Fibroblast of villous mesenchyme (primary cell): ENCODE results near the gene ELFN1. TPM values are rescaled to one million over a fixed set of nuclear protein-coding genes. Genes with fewer than 3 reads are reported as not detected.

ENCODE experiments used
- DNase-seq: peaks from one replicate; pipeline ENCODE4 v3.0.0-alpha.2; 2010; ENCODE audit warnings: low read depth
- H3K4me3 ChIP-seq: 2 replicates; pipeline ENCODE4 v1.5.1; 2011; ENCODE audit warnings: low read depth, mild to moderate bottlenecking, low read length
- total RNA-seq: library from RNA; depleted of rRNA; stranded (reverse); fragments of >200 nt; gene quantifications from 2 replicates; pipeline ENCODE4 v1.2.3, GENCODE V29; 2012
- TF ChIP-seq, protein P1 (sequence below): IDR thresholded peaks from 2 replicates; pipeline ENCODE4 v1.5.1; 2012; ENCODE audit warnings: low read depth, mild to moderate bottlenecking, low read length; ENCODE audit not compliant: insufficient read depth

ELFN1 gene
- total RNA-seq, 1 donor, result 0.86 TPM

DNA sequence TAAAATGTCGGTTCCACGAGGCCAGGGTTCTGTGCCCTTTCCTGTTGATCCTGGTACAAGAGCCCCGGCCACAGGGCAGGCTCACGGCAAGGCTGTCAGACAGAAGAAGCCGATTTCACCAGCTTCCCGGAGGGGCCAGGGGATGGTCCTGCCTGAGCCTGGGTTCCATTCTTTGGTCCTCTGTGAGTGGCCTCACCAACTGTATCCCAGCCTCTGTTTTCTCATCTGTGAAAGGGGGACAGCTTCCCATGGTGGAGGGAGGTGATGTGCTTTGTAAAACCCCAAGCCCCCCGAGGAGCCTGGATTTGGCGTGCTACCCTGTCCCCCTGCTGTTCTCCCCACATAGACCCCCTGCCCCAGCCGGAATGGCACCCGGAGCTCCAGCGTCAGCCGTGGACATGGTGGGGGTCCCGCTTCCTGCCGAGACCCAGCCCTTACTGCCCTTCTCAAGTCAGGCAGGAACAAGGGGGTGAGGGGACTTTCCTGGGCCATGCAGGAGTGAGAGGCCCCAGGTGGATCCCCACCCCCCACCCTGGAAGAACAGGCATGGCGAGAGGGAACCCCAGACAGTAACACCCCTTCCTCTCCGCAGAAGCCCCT lies 28.3 kb upstream of the ELFN1 start:
- DNase-seq, result no peak
- TF ChIP-seq, protein P1, sequence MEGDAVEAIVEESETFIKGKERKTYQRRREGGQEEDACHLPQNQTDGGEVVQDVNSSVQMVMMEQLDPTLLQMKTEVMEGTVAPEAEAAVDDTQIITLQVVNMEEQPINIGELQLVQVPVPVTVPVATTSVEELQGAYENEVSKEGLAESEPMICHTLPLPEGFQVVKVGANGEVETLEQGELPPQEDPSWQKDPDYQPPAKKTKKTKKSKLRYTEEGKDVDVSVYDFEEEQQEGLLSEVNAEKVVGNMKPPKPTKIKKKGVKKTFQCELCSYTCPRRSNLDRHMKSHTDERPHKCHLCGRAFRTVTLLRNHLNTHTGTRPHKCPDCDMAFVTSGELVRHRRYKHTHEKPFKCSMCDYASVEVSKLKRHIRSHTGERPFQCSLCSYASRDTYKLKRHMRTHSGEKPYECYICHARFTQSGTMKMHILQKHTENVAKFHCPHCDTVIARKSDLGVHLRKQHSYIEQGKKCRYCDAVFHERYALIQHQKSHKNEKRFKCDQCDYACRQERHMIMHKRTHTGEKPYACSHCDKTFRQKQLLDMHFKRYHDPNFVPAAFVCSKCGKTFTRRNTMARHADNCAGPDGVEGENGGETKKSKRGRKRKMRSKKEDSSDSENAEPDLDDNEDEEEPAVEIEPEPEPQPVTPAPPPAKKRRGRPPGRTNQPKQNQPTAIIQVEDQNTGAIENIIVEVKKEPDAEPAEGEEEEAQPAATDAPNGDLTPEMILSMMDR, result no peak
- no peak overlapping the region for H3K4me3 ChIP-seq

DNA sequence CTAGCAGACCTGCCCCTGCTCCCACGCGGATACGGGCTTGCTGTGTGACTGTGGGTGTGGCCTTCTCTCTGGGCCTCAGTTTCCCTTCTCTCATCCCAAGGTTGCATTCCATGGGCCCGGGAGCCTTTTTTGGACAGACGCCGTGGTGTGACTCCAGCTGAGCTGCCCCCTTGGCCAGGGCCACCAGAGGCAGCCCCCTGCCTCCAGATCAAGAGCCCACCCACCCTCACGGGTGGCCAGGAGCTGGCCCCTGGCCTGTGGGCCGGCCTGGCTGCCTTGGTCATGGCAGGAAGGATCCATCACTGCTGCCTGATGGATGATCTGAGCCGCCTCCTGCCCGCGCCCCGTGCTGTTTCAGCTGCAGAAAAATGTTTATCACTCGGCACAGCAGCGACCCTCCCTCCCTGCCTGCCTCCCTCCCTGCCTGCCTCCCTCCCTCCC lies 27.8 kb upstream of the ELFN1 start:
- no peak overlapping the region for H3K4me3 ChIP-seq
- TF ChIP-seq, protein P1, result no peak
- no peak for DNase-seq

DNA sequence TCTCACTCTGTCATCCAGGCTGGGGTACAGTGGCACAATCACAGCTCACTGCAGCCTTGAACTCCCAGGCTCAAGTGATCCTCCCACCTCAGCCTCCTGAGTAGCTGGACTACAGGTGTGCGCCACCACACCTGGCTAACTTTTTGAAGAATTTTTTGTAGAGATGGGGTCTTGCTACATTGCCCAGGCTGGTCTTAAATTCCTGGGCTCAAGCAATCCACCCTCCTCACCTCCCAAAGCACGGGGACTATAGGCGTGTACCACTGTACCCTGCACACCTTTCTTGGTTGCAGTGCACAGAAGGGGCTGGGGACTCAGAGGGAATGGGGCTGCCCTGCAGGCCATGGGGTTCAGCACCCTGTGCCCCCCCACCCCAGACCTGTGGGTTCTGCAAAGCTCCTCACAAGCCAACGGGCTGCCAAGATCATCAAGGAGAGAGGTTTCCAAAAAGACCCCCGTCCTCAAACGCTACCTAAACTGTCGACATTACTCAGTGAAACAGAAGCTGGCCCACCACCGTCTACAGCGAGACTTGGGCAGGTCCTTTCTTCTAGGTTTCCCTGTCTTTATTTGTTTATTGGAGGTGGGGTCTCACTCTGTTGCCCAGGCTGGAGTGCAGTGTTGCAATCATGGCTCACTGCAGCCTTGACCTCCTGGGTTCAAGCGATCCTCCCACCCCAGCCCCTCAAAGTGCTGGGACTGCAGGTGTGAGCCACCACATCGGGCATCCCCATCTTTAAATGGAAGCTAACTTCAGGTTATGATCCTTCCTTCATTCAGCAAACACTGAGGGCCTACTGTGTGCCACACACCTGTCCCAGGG lies 26.6 kb upstream of the ELFN1 start:
- H3K4me3 ChIP-seq, result no peak overlapping the region
- DNase-seq, result no peak
- TF ChIP-seq, protein P1, result no peak

DNA sequence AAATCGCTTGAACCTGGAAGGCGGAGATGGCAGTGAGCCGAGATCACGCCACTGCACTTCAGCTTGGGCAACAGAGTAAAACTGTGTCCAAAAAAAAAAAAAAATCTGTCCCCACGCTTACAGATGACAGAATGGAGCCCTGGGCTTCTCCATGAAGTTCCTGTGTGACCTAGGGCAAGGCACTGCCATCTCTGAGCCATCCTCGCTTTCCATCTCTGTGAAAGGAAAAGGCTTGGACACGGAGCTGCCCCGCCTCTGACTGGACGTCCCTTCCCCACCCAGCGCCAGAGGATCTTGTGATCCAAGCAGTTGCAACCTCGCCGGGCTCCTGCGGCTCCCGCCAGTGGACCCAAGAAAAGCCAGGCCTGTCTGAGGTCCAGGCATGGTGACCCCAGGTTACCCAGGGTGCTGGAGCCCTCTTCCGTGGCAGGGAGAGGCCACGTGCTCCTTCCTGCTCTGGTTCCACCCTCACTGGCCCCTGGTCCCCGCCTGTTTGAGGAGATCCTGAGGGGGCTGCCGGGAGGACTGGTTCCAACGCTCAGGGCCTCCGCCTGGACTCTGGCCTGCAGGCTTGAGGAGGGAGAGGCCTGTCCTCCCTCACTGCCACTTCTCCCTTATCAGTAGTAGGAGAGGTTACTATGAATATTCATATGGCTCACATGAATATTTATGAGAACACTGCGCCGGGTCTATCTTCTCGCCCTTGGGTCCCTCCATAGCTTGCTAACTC lies 25.6 kb upstream of the ELFN1 start:
- TF ChIP-seq, protein P1, result no peak
- no peak overlapping the region for H3K4me3 ChIP-seq
- DNase-seq, result no peak

DNA sequence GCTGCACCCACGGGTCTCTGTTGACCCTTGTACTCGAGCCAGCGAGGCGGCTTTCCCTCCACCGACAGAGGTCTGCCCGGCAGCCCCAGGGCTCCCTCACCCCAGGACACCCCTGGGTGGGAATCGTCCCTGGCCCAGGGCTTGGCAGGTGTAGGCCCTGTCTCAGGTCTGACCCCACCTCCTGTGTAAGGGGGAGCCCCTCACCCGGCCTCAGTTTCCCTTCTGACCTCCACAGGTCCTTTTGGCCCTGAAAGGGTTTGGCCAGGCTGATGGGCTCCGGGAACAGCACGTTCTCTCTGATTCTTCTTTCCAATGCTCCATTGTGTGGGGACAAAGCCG lies 25.0 kb upstream of the ELFN1 start:
- H3K4me3 ChIP-seq, result no peak overlapping the region
- TF ChIP-seq, protein P1, result no peak
- DNase-seq, result no peak

DNA sequence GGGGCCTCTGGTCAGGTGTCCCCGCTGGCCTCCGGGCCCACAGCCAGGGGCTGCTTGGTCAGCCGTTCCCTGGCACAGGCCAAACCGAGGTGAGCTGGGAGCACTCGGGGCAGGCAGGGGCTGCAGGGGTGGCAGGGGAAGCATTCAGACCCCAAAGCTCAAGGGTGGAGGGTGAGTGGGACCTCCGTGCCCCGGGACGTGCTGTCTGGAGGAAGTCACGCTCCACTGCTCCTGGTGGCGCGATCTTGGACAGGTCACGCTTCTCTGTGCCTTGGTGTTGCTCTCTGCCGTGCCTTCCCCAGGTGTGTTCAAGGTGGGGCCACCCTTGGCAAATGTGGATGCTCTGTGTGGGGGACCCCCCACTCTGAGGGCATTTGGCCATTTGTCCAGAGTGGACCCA lies 24.6 kb upstream of the ELFN1 start:
- no peak for DNase-seq
- TF ChIP-seq, protein P1, result no peak
- H3K4me3 ChIP-seq, result no peak overlapping the region
